GM12878 (cell line): ENCODE data around the gene PCDHB12. TPM values are rescaled to one million over a fixed set of nuclear protein-coding genes. Genes with fewer than 3 reads are reported as not detected.
A peak's percentile ranks its signal among the peaks of the same experiment; 100 is the strongest.

ENCODE experiments used
- ATAC-seq: fragments of 200-7000 bp; cut with Tn5 transposase; 3 replicates; pipeline ENCODE4 v1.9.1; 2020; ENCODE audit warnings: mild to moderate bottlenecking, moderate library complexity
- BruUV-seq: library from RNA; stranded (reverse); fragments of 400-500 nt; replicated peaks from 2 replicates; lab custom pipeline; 2021; lab: Mats Ljungman, UMichigan
- CTCF ChIA-PET: fragments of 300-600 bp; sonication (Branson Sonifier 250); formaldehyde crosslinking; extraction: SDS; loops from one replicate; lab custom pipeline; 2021; ENCODE audit warnings: inconsistent platforms; lab: Yijun Ruan, JAX
- POLR2A ChIA-PET: fragments of 350-600 bp; formaldehyde crosslinking; extraction: SDS; loops from one replicate; lab custom pipeline; 2021; ENCODE audit warnings: inconsistent platforms; lab: Charles Lee
- RAD21 ChIA-PET: fragments of 300-600 bp; sonication (Branson Sonifier 250); formaldehyde crosslinking; loops from one replicate; lab custom pipeline; 2023; ENCODE audit warnings: antibody characterized with exemption; ENCODE audit not compliant: unreplicated experiment; lab: Charles Lee
- SMC1A ChIA-PET: fragments of 300-600 bp; sonication (Branson Sonifier 250); formaldehyde crosslinking; loops from one replicate; lab custom pipeline; 2023; ENCODE audit not compliant: unreplicated experiment, uncharacterized antibody; lab: Charles Lee
- DNase-seq: peaks from one replicate; pipeline ENCODE4 v3.0.0-alpha.2; 2011; ENCODE audit warnings: low read depth, low spot score
- FAIRE-seq: peaks from 3 replicates; lab custom pipeline; 2011; peaks lifted over from hg19 to GRCh38; lab: Jason Lieb, UNC
- H2AFZ ChIP-seq: 2 replicates; pipeline ENCODE4 v1.6.0; 2011; ENCODE audit warnings: low read depth, low read length, control low read depth; ENCODE audit not compliant: control insufficient read depth
- H3K27ac ChIP-seq: 2 replicates; pipeline ENCODE4 v1.5.1; 2011; ENCODE audit warnings: control low read depth; ENCODE audit not compliant: control insufficient read depth, insufficient read depth
- H3K27me3 ChIP-seq, 2 experiments: replicated peaks in 1 of 2; 2 replicates each; pipeline versions ENCODE4 v1.6.0 to v1.6.1; 2011; ENCODE audit warnings: low read length in 1 of 2; ENCODE audit not compliant: control insufficient read depth in 2 of 2, insufficient read depth in 2 of 2
- H3K36me3 ChIP-seq, 2 experiments: 2 replicates each; pipeline ENCODE4 v1.5.1; 2011; ENCODE audit warnings: low read length in 1 of 2; ENCODE audit not compliant: control insufficient read depth in 2 of 2, insufficient read depth in 2 of 2
- H3K4me1 ChIP-seq: 2 replicates; pipeline ENCODE4 v1.6.1; 2011; ENCODE audit warnings: mild to moderate bottlenecking, low read length, moderate library complexity, mixed read lengths; ENCODE audit not compliant: control insufficient read depth, insufficient read depth
- H3K4me2 ChIP-seq: 2 replicates; pipeline ENCODE4 v1.6.0; 2011; ENCODE audit warnings: control low read depth; ENCODE audit not compliant: control insufficient read depth, insufficient read depth
- H3K4me3 ChIP-seq: fragments of 200-600 bp; sonication (generic); 2 replicates; pipeline ENCODE4 v1.5.1; 2016
- H3K79me2 ChIP-seq: 2 replicates; pipeline ENCODE4 v1.6.0; 2011; ENCODE audit warnings: low read length; ENCODE audit not compliant: control insufficient read depth, insufficient read depth
- H3K9ac ChIP-seq: 2 replicates; pipeline ENCODE4 v1.8.0; 2011; ENCODE audit warnings: low read length, control low read depth, mixed read lengths; ENCODE audit not compliant: control insufficient read depth, insufficient read depth
- H3K9me3 ChIP-seq: replicated peaks from 3 replicates; pipeline ENCODE4 v1.5.1; 2011; ENCODE audit warnings: mild to moderate bottlenecking, low read length; ENCODE audit not compliant: control insufficient read depth, insufficient read depth
- H4K20me1 ChIP-seq: 2 replicates; pipeline ENCODE4 v1.6.0; 2011; ENCODE audit not compliant: control insufficient read depth, insufficient read depth
- BCL11A ChIP-seq: IDR thresholded peaks from 2 replicates; pipeline ENCODE4 v1.6.1; 2011; ENCODE audit warnings: low read depth, low read length
- CBX5 ChIP-seq: sonication (generic); IDR thresholded peaks from 2 replicates; pipeline ENCODE4 v1.6.1; 2016; ENCODE audit warnings: low read depth, moderate library complexity, mild to moderate bottlenecking, inconsistent platforms
- MYB ChIP-seq: fragments of 150-350 bp; IDR thresholded peaks from 2 replicates; pipeline ENCODE4 v1.6.1; 2014; ENCODE audit warnings: mild to moderate bottlenecking, low read depth, low read length, borderline replicate concordance
- NBN ChIP-seq: fragments of 450-650 bp; IDR thresholded peaks from 2 replicates; pipeline ENCODE4 v1.6.1; 2016
- PAX5 ChIP-seq: IDR thresholded peaks from 2 replicates; pipeline ENCODE4 v1.6.1; 2011; ENCODE audit warnings: low read depth, low read length, borderline replicate concordance
- POLR2A ChIP-seq: IDR thresholded peaks from 2 replicates; pipeline ENCODE4 v1.6.1; 2011; ENCODE audit warnings: low read depth, mild to moderate bottlenecking, low read length
- YY1 ChIP-seq: IDR thresholded peaks from 2 replicates; pipeline ENCODE4 v1.6.1; 2011; ENCODE audit warnings: low read depth, mild to moderate bottlenecking, low read length
- ZNF274 ChIP-seq: IDR thresholded peaks from one replicate; pipeline ENCODE4 v1.8.0; 2011; ENCODE audit not compliant: insufficient read length, insufficient read depth
- WGBS: methylation state at CpG from one replicate; pipeline ENCODE4 v1.1.6; 2016; ENCODE audit warnings: low lambda C conversion rate; ENCODE audit not compliant: insufficient replicate concordance, insufficient coverage; ENCODE audit errors: missing lambda C conversion rate; 5-methylcytosine and 5-hydroxymethylcytosine counted together
- in situ Hi-C: fragments of 300-500 bp; cut with MboI; formaldehyde crosslinking; loops from 9 replicates; pipeline ENCODE4 v1.14.3; 2018; ENCODE audit warnings: mixed read lengths
- intact Hi-C: fragments of 100-400 bp; cut with micrococcal nuclease; formaldehyde crosslinking; loops from one replicate; pipeline ENCODE4 v1.14.2; 2022; ENCODE audit not compliant: unreplicated experiment
- polyA plus RNA-seq, 11 experiments: library from polyadenylated mRNA; depleted of rRNA in 4 of 11; unstranded in 6 of 11; stranded (reverse) in 5 of 11; fragments of >200 nt; fragmentation: Nextera tagmentation in 4 of 11; fragmentation: Illumina TruSeq in 1 of 11; extraction: Ambion mirVana in 4 of 11; extraction: Trizol in 1 of 11; gene quantifications; 1 replicate in 1 of 11; 2 replicates in 10 of 11; pipeline versions ENCODE4 v1.2.1 to v1.2.3, GENCODE V29; 2011 to 2016; ENCODE audit warnings: inconsistent platforms in 2 of 11, missing spikeins in 2 of 11, low read depth in 1 of 11
- total RNA-seq, 4 experiments: library from RNA; depleted of rRNA in 3 of 4; stranded (reverse); fragments of >200 nt in 3 of 4; fragmentation: Illumina TruSeq in 1 of 4; extraction: Trizol in 1 of 4; gene quantifications; 2 replicates each; pipeline versions ENCODE4 v1.2.1 to v1.2.3, GENCODE V29; 2013 to 2021

Gene PCDHB12
- total and polyA plus RNA-seq, 10 of the 15 experiments (the other 5 are each of a cell fraction or from before 2014, with no cell fraction given), result 0.04 to 0.08 (median 0.04) TPM; not detected in 7

- in situ Hi-C loops (no loop called here), intact Hi-C loops (no loop called here)
- H3K4me2 ChIP-seq, result no peak overlapping the region
- RAD21 ChIA-PET, result no interaction called here
- peaks cover 4% of the 10 kb centered on the region for H3K9me3 ChIP-seq
- no TSS peak for BruUV-seq
- WGBS, result 17% methylated on average over 5 of the region's 5 CpGs
- DNase-seq (no peak), ATAC-seq (no peak), FAIRE-seq (no peak)
- no peaks in the 10 kb centered on the region for H3K27me3 ChIP-seq
- H3K9ac ChIP-seq, result no peak overlapping the region
- no peaks in the 10 kb centered on the region for H4K20me1 ChIP-seq
- no peaks in the 10 kb centered on the region for H3K4me1 ChIP-seq
- SMC1A ChIA-PET, result interaction anchor here (1.0 kb wide), 1 partner anchor 13 kb away, joined by 3 read pairs; no protein-coding TSS in a partner anchor
- peak; percentile 85 for TF ChIP-seq ZNF274
- no peak for TF ChIP-seq PAX5
- no peak for TF ChIP-seq NBN
- TF ChIP-seq MYB, result no peak
- TF ChIP-seq CBX5, result peak; percentile 37; the same call in 1 of the 2 replicates
- POLR2A ChIA-PET, result no interaction called here
- CTCF ChIA-PET, result interaction anchor here (1.7 kb wide), 1 partner anchor 59 kb away, joined by 5 read pairs; the partner anchor contains the start of gene TAF7
- no peaks in the 10 kb centered on the region for H3K79me2 ChIP-seq
- H3K4me3 ChIP-seq, result no peak overlapping the region
- no peak overlapping the region for H3K27ac ChIP-seq
- no peak overlapping the region for H2AFZ ChIP-seq
- no peaks in the 10 kb centered on the region for H3K36me3 ChIP-seq
Observed at GRCh38 chr5:141260458-141261237, 52.1 kb downstream of the PCDHB12 start.

GRCh38 chr5:141261238-141261546, 52.7 kb downstream of the PCDHB12 start:
- FAIRE-seq (no peak), DNase-seq (no peak), ATAC-seq (no peak)
- no peaks in the 10 kb centered on the region for H3K27me3 ChIP-seq
- H3K4me3 ChIP-seq, result no peak overlapping the region
- no peak overlapping the region for H2AFZ ChIP-seq
- no peaks in the 10 kb centered on the region for H3K36me3 ChIP-seq
- no peaks in the 10 kb centered on the region for H3K79me2 ChIP-seq
- no peaks in the 10 kb centered on the region for H4K20me1 ChIP-seq
- no peak overlapping the region for H3K27ac ChIP-seq
- SMC1A ChIA-PET, result interaction anchor here (1.0 kb wide), 1 partner anchor 12 kb away, joined by 3 read pairs; no protein-coding TSS in a partner anchor
- intact Hi-C loops (no loop called here), in situ Hi-C loops (no loop called here)
- POLR2A ChIA-PET, result no interaction called here
- CTCF ChIA-PET, result interaction anchor here (1.7 kb wide), 1 partner anchor 59 kb away, joined by 5 read pairs; the partner anchor contains the start of gene TAF7
- RAD21 ChIA-PET, result no interaction called here
- H3K4me1 ChIP-seq, result no peaks in the 10 kb centered on the region
- 0% methylated on average over 1 of the region's 1 CpG for WGBS
- TF ChIP-seq BCL11A (no peak), POLR2A (no peak), YY1 (no peak)
- BruUV-seq, result no TSS peak
- H3K9ac ChIP-seq, result no peak overlapping the region
- H3K9me3 ChIP-seq, result peaks cover 4% of the 10 kb centered on the region
- no peak overlapping the region for H3K4me2 ChIP-seq

Other genes with a start within 250 kb of the PCDHB12 start
Only the 7 nearest of the 37 such genes appear.
- gene PCDHB8, start 30.9 kb upstream of the PCDHB12 start, total RNA-seq (2014; rRNA removed), result not detected in 2 replicates
- not detected in 2 replicates for gene PCDHB8, start 30.9 kb upstream of the PCDHB12 start, total RNA-seq (2014; rRNA removed; fragmentation: Illumina TruSeq; extraction: Trizol)
- not detected in 2 replicates for gene PCDHB8, start 30.9 kb upstream of the PCDHB12 start, total RNA-seq (2021)
- not detected in 2 replicates for gene PCDHB8, start 30.9 kb upstream of the PCDHB12 start, polyA plus RNA-seq (2011; rRNA removed)
- not detected in 2 replicates for gene PCDHB8, start 30.9 kb upstream of the PCDHB12 start, polyA plus RNA-seq (2014; fragmentation: Illumina TruSeq; extraction: Trizol)
- gene PCDHB8, start 30.9 kb upstream of the PCDHB12 start, polyA plus RNA-seq (2014; fragmentation: Nextera tagmentation; extraction: Ambion mirVana), result not detected
- gene PCDHB8, start 30.9 kb upstream of the PCDHB12 start, polyA plus RNA-seq (2014; rRNA removed), result not detected in 2 replicates
- gene PCDHB8, start 30.9 kb upstream of the PCDHB12 start, polyA plus RNA-seq (2016; fragmentation: Nextera tagmentation; extraction: Ambion mirVana), result not detected
- gene PCDHB16, start 26.3 kb upstream of the PCDHB12 start, total RNA-seq (2014; rRNA removed), result not detected in 2 replicates
- gene PCDHB16, start 26.3 kb upstream of the PCDHB12 start, total RNA-seq (2014; rRNA removed; fragmentation: Illumina TruSeq; extraction: Trizol), result not detected in 2 replicates
- gene PCDHB16, start 26.3 kb upstream of the PCDHB12 start, total RNA-seq (2021), result not detected in 2 replicates
- 0.01 TPM in 2 replicates for gene PCDHB16, start 26.3 kb upstream of the PCDHB12 start, polyA plus RNA-seq (2011; rRNA removed)
- not detected in 2 replicates for gene PCDHB16, start 26.3 kb upstream of the PCDHB12 start, polyA plus RNA-seq (2014; fragmentation: Illumina TruSeq; extraction: Trizol)
- gene PCDHB16, start 26.3 kb upstream of the PCDHB12 start, polyA plus RNA-seq (2014; fragmentation: Nextera tagmentation; extraction: Ambion mirVana), result not detected
- gene PCDHB16, start 26.3 kb upstream of the PCDHB12 start, polyA plus RNA-seq (2014; rRNA removed), result not detected in 2 replicates
- not detected for gene PCDHB16, start 26.3 kb upstream of the PCDHB12 start, polyA plus RNA-seq (2016; fragmentation: Nextera tagmentation; extraction: Ambion mirVana)
- 0.65 TPM in 1 of 2 replicates, not detected in the other for gene PCDHB9, start 21.6 kb upstream of the PCDHB12 start, total RNA-seq (2014; rRNA removed)
- 0.28 and 0.45 TPM in 2 replicates for gene PCDHB9, start 21.6 kb upstream of the PCDHB12 start, total RNA-seq (2014; rRNA removed; fragmentation: Illumina TruSeq; extraction: Trizol)
- gene PCDHB9, start 21.6 kb upstream of the PCDHB12 start, total RNA-seq (2021), result 0.18 TPM in 1 of 2 replicates, not detected in the other
- 0.06 and 0.20 TPM in 2 replicates for gene PCDHB9, start 21.6 kb upstream of the PCDHB12 start, polyA plus RNA-seq (2011; rRNA removed)
- 0.01 TPM in 1 of 2 replicates, not detected in the other for gene PCDHB9, start 21.6 kb upstream of the PCDHB12 start, polyA plus RNA-seq (2014; fragmentation: Illumina TruSeq; extraction: Trizol)
- not detected for gene PCDHB9, start 21.6 kb upstream of the PCDHB12 start, polyA plus RNA-seq (2014; fragmentation: Nextera tagmentation; extraction: Ambion mirVana)
- 0.05 and 0.06 TPM in 2 replicates for gene PCDHB9, start 21.6 kb upstream of the PCDHB12 start, polyA plus RNA-seq (2014; rRNA removed)
- gene PCDHB9, start 21.6 kb upstream of the PCDHB12 start, polyA plus RNA-seq (2016; fragmentation: Nextera tagmentation; extraction: Ambion mirVana), result under 1 TPM in 1 of 2 experiments, not detected in 1; 0.08 TPM
- gene PCDHB10, start 16.4 kb upstream of the PCDHB12 start, total RNA-seq (2014; rRNA removed), result not detected in 2 replicates
- not detected in 2 replicates for gene PCDHB10, start 16.4 kb upstream of the PCDHB12 start, total RNA-seq (2014; rRNA removed; fragmentation: Illumina TruSeq; extraction: Trizol)
- gene PCDHB10, start 16.4 kb upstream of the PCDHB12 start, total RNA-seq (2021), result not detected in 2 replicates
- gene PCDHB10, start 16.4 kb upstream of the PCDHB12 start, polyA plus RNA-seq (2011; rRNA removed), result 0.01 TPM in 1 of 2 replicates, not detected in the other
- 0.06 TPM in 1 of 2 replicates, not detected in the other for gene PCDHB10, start 16.4 kb upstream of the PCDHB12 start, polyA plus RNA-seq (2014; fragmentation: Illumina TruSeq; extraction: Trizol)
- gene PCDHB10, start 16.4 kb upstream of the PCDHB12 start, polyA plus RNA-seq (2014; fragmentation: Nextera tagmentation; extraction: Ambion mirVana), result not detected
- gene PCDHB10, start 16.4 kb upstream of the PCDHB12 start, polyA plus RNA-seq (2014; rRNA removed), result not detected in 2 replicates
- gene PCDHB10, start 16.4 kb upstream of the PCDHB12 start, polyA plus RNA-seq (2016; fragmentation: Nextera tagmentation; extraction: Ambion mirVana), result not detected
- not detected in 2 replicates for gene PCDHB11, start 9.1 kb upstream of the PCDHB12 start, total RNA-seq (2014; rRNA removed)
- gene PCDHB11, start 9.1 kb upstream of the PCDHB12 start, total RNA-seq (2014; rRNA removed; fragmentation: Illumina TruSeq; extraction: Trizol), result not detected in 2 replicates
- not detected in 2 replicates for gene PCDHB11, start 9.1 kb upstream of the PCDHB12 start, total RNA-seq (2021)
- not detected in 2 replicates for gene PCDHB11, start 9.1 kb upstream of the PCDHB12 start, polyA plus RNA-seq (2011; rRNA removed)
- not detected in 2 replicates for gene PCDHB11, start 9.1 kb upstream of the PCDHB12 start, polyA plus RNA-seq (2014; fragmentation: Illumina TruSeq; extraction: Trizol)
- gene PCDHB11, start 9.1 kb upstream of the PCDHB12 start, polyA plus RNA-seq (2014; fragmentation: Nextera tagmentation; extraction: Ambion mirVana), result not detected
- gene PCDHB11, start 9.1 kb upstream of the PCDHB12 start, polyA plus RNA-seq (2014; rRNA removed), result not detected in 2 replicates
- gene PCDHB11, start 9.1 kb upstream of the PCDHB12 start, polyA plus RNA-seq (2016; fragmentation: Nextera tagmentation; extraction: Ambion mirVana), result not detected
- not detected in 2 replicates for gene PCDHB13, start 5.2 kb downstream of the PCDHB12 start, total RNA-seq (2014; rRNA removed)
- not detected in 2 replicates for gene PCDHB13, start 5.2 kb downstream of the PCDHB12 start, total RNA-seq (2014; rRNA removed; fragmentation: Illumina TruSeq; extraction: Trizol)
- gene PCDHB13, start 5.2 kb downstream of the PCDHB12 start, total RNA-seq (2021), result 0.05 TPM in 1 of 2 replicates, not detected in the other
- 0.01 TPM in 2 replicates for gene PCDHB13, start 5.2 kb downstream of the PCDHB12 start, polyA plus RNA-seq (2011; rRNA removed)
- gene PCDHB13, start 5.2 kb downstream of the PCDHB12 start, polyA plus RNA-seq (2014; fragmentation: Illumina TruSeq; extraction: Trizol), result 0.03 TPM in 1 of 2 replicates, not detected in the other
- gene PCDHB13, start 5.2 kb downstream of the PCDHB12 start, polyA plus RNA-seq (2014; fragmentation: Nextera tagmentation; extraction: Ambion mirVana), result not detected
- gene PCDHB13, start 5.2 kb downstream of the PCDHB12 start, polyA plus RNA-seq (2014; rRNA removed), result not detected in 2 replicates
- gene PCDHB13, start 5.2 kb downstream of the PCDHB12 start, polyA plus RNA-seq (2016; fragmentation: Nextera tagmentation; extraction: Ambion mirVana), result not detected
- not detected in 2 replicates for gene PCDHB14, start 14.6 kb downstream of the PCDHB12 start, total RNA-seq (2014; rRNA removed)
- not detected in 2 replicates for gene PCDHB14, start 14.6 kb downstream of the PCDHB12 start, total RNA-seq (2014; rRNA removed; fragmentation: Illumina TruSeq; extraction: Trizol)
- gene PCDHB14, start 14.6 kb downstream of the PCDHB12 start, total RNA-seq (2021), result not detected in 2 replicates
- 0.04 TPM in 1 of 2 replicates, not detected in the other for gene PCDHB14, start 14.6 kb downstream of the PCDHB12 start, polyA plus RNA-seq (2011; rRNA removed)
- gene PCDHB14, start 14.6 kb downstream of the PCDHB12 start, polyA plus RNA-seq (2014; fragmentation: Illumina TruSeq; extraction: Trizol), result 0.17 TPM in 1 of 2 replicates, not detected in the other
- not detected for gene PCDHB14, start 14.6 kb downstream of the PCDHB12 start, polyA plus RNA-seq (2014; fragmentation: Nextera tagmentation; extraction: Ambion mirVana)
- gene PCDHB14, start 14.6 kb downstream of the PCDHB12 start, polyA plus RNA-seq (2014; rRNA removed), result not detected in 2 replicates
- gene PCDHB14, start 14.6 kb downstream of the PCDHB12 start, polyA plus RNA-seq (2016; fragmentation: Nextera tagmentation; extraction: Ambion mirVana), result not detected